ENCODE data around the gene UNC45A.

The UNC45A gene

GRCh38 chr15:90959894-90960293 is 24.8 kb downstream of the UNC45A start:
- Histone ChIP-seq H3K27ac (ENCODE audit: extremely low read depth, low read depth, low read length) (no peak overlapping the region), H3K9me3 (ENCODE audit: control insufficient read depth, insufficient read depth, low read depth, low read length) (no peaks in the 10 kb centered on the region), H3K4me1 (ENCODE audit: control insufficient read depth, insufficient read depth, low read length) (no peaks in the 10 kb centered on the region; the same call in 1 of the 2 replicates), H3K36me3 (ENCODE audit: control insufficient read depth in 2 of 2, insufficient read depth in 1 of 2, low read length in 2 of 2) (peaks cover 32 to 70% of the 10 kb centered on the region in 2 experiments), H3K4me3 (ENCODE audit: low read depth, low read length) (no peak overlapping the region)
- TF ChIP-seq WT1 (tag by site-specific recombination; IDR thresholded peaks at IDR 0.05): no peak
- TF ChIP-seq BCL11A (tag by site-specific recombination; IDR thresholded peaks at IDR 0.05; ENCODE audit: low read depth): no peak
- no peak for TF ChIP-seq ZNF274 (IDR thresholded peaks at IDR 0.05; ENCODE audit: low read length)
- TF ChIP-seq ZNF274 (tag by site-specific recombination; IDR thresholded peaks at IDR 0.05; ENCODE audit: borderline replicate concordance): no peak
- peak; percentile 100 for TF ChIP-seq ZNF449 (tag by site-specific recombination; IDR thresholded peaks at IDR 0.05)
- TF ChIP-seq ZNF600 (tag by site-specific recombination; IDR thresholded peaks at IDR 0.05): peak; percentile 46; the same call in 1 of the 2 replicates
- POLR2A ChIA-PET: interaction anchor here (0.6 to 0.8 kb wide), 2 partner anchors 11 to 62 kb away, joined by 4 read pairs; partner anchors contain the start of gene VPS33B
- CTCF ChIA-PET: interaction anchor here (0.6 to 11.9 kb wide), 4 partner anchors 25 to 1122 kb away, joined by 3 to 163 read pairs (median 3); partner anchors contain the start of genes HDDC3 and UNC45A

GRCh38 chr15:90960298-90961091 is 25.4 kb downstream of the UNC45A start:
- ChIA-PET CTCF (interaction anchor here (0.6 to 11.9 kb wide), 3 partner anchors 24 to 64 kb away, joined by 3 to 163 read pairs (median 3); partner anchors contain the start of genes HDDC3 and UNC45A), POLR2A (interaction anchor here (0.8 kb wide), 1 partner anchor 62 kb away, joined by 4 read pairs; the partner anchor contains the start of gene VPS33B)
- Histone ChIP-seq H3K4me1 (ENCODE audit: control insufficient read depth, insufficient read depth, low read length) (no peaks in the 10 kb centered on the region; the same call in 1 of the 2 replicates), H3K4me3 (ENCODE audit: low read depth, low read length) (no peak overlapping the region), H3K9me3 (ENCODE audit: control insufficient read depth, insufficient read depth, low read depth, low read length) (no peaks in the 10 kb centered on the region), H3K27ac (ENCODE audit: extremely low read depth, low read depth, low read length) (no peak overlapping the region), H3K36me3 (ENCODE audit: control insufficient read depth in 2 of 2, insufficient read depth in 1 of 2, low read length in 2 of 2) (peaks cover 38 to 76% of the 10 kb centered on the region in 2 experiments)
- no peak for TF ChIP-seq ZNF202 (tag by site-specific recombination; IDR thresholded peaks at IDR 0.05; ENCODE audit: borderline replicate concordance)
- TF ChIP-seq KLF9 (tag by site-specific recombination; IDR thresholded peaks at IDR 0.05; ENCODE audit: low read depth): peak; percentile 62

- TF ChIP-seq IKZF3 (tag by site-specific recombination; IDR thresholded peaks at IDR 0.05): no peak
- 0 out of 2 replicates have a peak, but pooled peaks have one; percentile 22 for TF ChIP-seq ZNF2 (tag by site-specific recombination; IDR thresholded peaks at IDR 0.05)
- no peak for TF ChIP-seq KLF1 (tag by site-specific recombination; IDR thresholded peaks at IDR 0.05)
- TF ChIP-seq ZNF600 (tag by site-specific recombination; IDR thresholded peaks at IDR 0.05): 0 out of 2 replicates have a peak, but pooled peaks have one; percentile 26
- no peak for TF ChIP-seq ZNF549 (tag by site-specific recombination; IDR thresholded peaks at IDR 0.05)
- TF ChIP-seq SALL2 (tag by site-specific recombination; IDR thresholded peaks at IDR 0.05; ENCODE audit: borderline replicate concordance): no peak
- H3K36me3 ChIP-seq (ENCODE audit: control insufficient read depth in 2 of 2, insufficient read depth in 1 of 2, low read length in 2 of 2): peaks cover 52 to 91% of the 10 kb centered on the region in 2 experiments
- no peaks in the 10 kb centered on the region; the same call in 1 of the 2 replicates for H3K4me1 ChIP-seq (ENCODE audit: control insufficient read depth, insufficient read depth, low read length)
- H3K4me3 ChIP-seq (ENCODE audit: low read depth, low read length): no peak overlapping the region
- ChIA-PET CTCF (interaction anchor here (0.7 to 11.9 kb wide), 2 partner anchors 27 to 32 kb away, joined by 6 to 163 read pairs; partner anchors contain the start of genes HDDC3 and UNC45A), POLR2A (no interaction called here)
- no peaks in the 10 kb centered on the region for H3K9me3 ChIP-seq (ENCODE audit: control insufficient read depth, insufficient read depth, low read depth, low read length)
- no peak overlapping the region for H3K27ac ChIP-seq (ENCODE audit: extremely low read depth, low read depth, low read length)
These were observed 26.9 kb downstream of the UNC45A start for GRCh38 chr15:90962021-90962420.

- no peak overlapping the region for H3K4me3 ChIP-seq (ENCODE audit: low read depth, low read length)
These were observed 31.2 kb downstream of the UNC45A start for GRCh38 chr15:90966262-90966661.

More at GRCh38 chr15:90966262-90966661, 31.2 kb downstream of the UNC45A start:
- ChIA-PET CTCF (interaction anchor here (0.7 to 3.3 kb wide), 4 partner anchors 10 to 318 kb away, joined by 3 to 54 read pairs (median 4); partner anchors contain the start of gene RCCD1), POLR2A (interaction anchor here (0.8 to 1.9 kb wide), 4 partner anchors 9 to 31 kb away, joined by 3 to 13 read pairs (median 4); partner anchors contain the start of genes PRC1 and UNC45A)
- peaks cover 86 to 96% of the 10 kb centered on the region in 2 experiments for H3K36me3 ChIP-seq (ENCODE audit: control insufficient read depth in 2 of 2, insufficient read depth in 1 of 2, low read length in 2 of 2)
- H3K4me1 ChIP-seq (ENCODE audit: control insufficient read depth, insufficient read depth, low read length): no peaks in the 10 kb centered on the region
- H3K27ac ChIP-seq (ENCODE audit: extremely low read depth, low read depth, low read length): peak overlapping the region; percentile 7; the same call in 1 of the 2 replicates
- no peak for TF ChIP-seq ZBTB48 (tag by site-specific recombination; IDR thresholded peaks at IDR 0.05)
- no peak for TF ChIP-seq ZNF416 (tag by site-specific recombination; IDR thresholded peaks at IDR 0.05)
- no peak for TF ChIP-seq ZNF366 (tag by site-specific recombination; conservative IDR thresholded peaks at IDR 0.05)
- TF ChIP-seq ZNF600 (tag by site-specific recombination; IDR thresholded peaks at IDR 0.05): 0 out of 2 replicates have a peak, but pooled peaks have one; percentile 36
- no peaks in the 10 kb centered on the region for H3K9me3 ChIP-seq (ENCODE audit: control insufficient read depth, insufficient read depth, low read depth, low read length)
